Gastrocnemius medialis (tissue), 4 donors: Measurements from ENCODE around the gene TBX15.

Experiments
- CTCF ChIP-seq, 5 experiments: fragments of 450-650 bp in 3 of 5; fragments of 200-600 bp in 2 of 5; sonication (generic) in 2 of 5; IDR thresholded peaks in 4 of 5; conservative IDR thresholded peaks in 1 of 5; 1 replicate in 4 of 5; 2 replicates in 1 of 5; pipeline ENCODE4 v1.5.1; 2016 to 2019; ENCODE audit warnings: antibody characterized with exemption in 5 of 5, mild to moderate bottlenecking in 3 of 5, moderate library complexity in 3 of 5
- POLR2A ChIP-seq, 2 donors: fragments of 450-650 bp; IDR thresholded peaks; one replicate each; pipeline ENCODE4 v1.6.1; 2017; ENCODE audit warnings: antibody characterized with exemption in 2 of 2, mild to moderate bottlenecking in 2 of 2, moderate library complexity in 2 of 2

- no peak for TF ChIP-seq CTCF (IDR thresholded peaks at IDR 0.05 in 4 of 5, conservative IDR thresholded peaks at IDR 0.05 in 1 of 5)
- TF ChIP-seq POLR2A (IDR thresholded peaks at IDR 0.05): no peak
Measured at GRCh38 chr1:118918940-118919259, 69.2 kb downstream of the TBX15 start.
